NCI-H1417 (cell line): ENCODE data around the gene CLRN2.
"Not testable (repeated sequence)": the region's sequence is repeated elsewhere in the genome, so short reads cannot be mapped to it uniquely, and the experiment has no call there.

Experiments used
- DNase-seq, 3 experiments: peaks; one replicate each; lab custom pipeline; 2025; lab: John Stamatoyannopoulos, UW

CLRN2 gene

GRCh38 chr4:17504081-17504480 is 10.9 kb upstream of the CLRN2 start:
- DNase-seq = no peak

GRCh38 chr4:17510582-17510981 is 4.4 kb upstream of the CLRN2 start:
- DNase-seq = no peak

- DNase-seq = peak in 2 of 3 experiments; percentile 32 to 56
Measured at GRCh38 chr4:17511051-17511450, 3.9 kb upstream of the CLRN2 start.

- peak; percentile 26 to 82 (median 81) for DNase-seq
Measured at GRCh38 chr4:17511509-17511949, 3.4 kb upstream of the CLRN2 start.

- DNase-seq = peak; percentile 52 to 87 (median 84)
Measured at GRCh38 chr4:17511950-17512795, 2.8 kb upstream of the CLRN2 start, which contains the start of gene QDPR. Gene QDPR (minus strand): TSS chr4:17512090. CDS start chr4:17512054, 36 bp downstream.

- DNase-seq = peak in 2 of 3 experiments; percentile 8 to 36
Measured at GRCh38 chr4:17512973-17513665, 1.8 kb upstream of the CLRN2 start.

- no peak for DNase-seq
Measured at GRCh38 chr4:17515445-17516407, 761 bp downstream of the CLRN2 start.

- no peak for DNase-seq
Measured at GRCh38 chr4:17516980-17517379, 2.0 kb downstream of the CLRN2 start.

GRCh38 chr4:17517664-17518063 is 2.7 kb downstream of the CLRN2 start:
- DNase-seq = peak in 1 of 3 experiments; percentile 17

- no peak for DNase-seq
Measured at GRCh38 chr4:17521595-17521994, 6.6 kb downstream of the CLRN2 start.

GRCh38 chr4:17523662-17524061 is 8.7 kb downstream of the CLRN2 start:
- no peak for DNase-seq

GRCh38 chr4:17526695-17527477 is 11.9 kb downstream of the CLRN2 start:
- DNase-seq = no peak

- no peak for DNase-seq
Measured at GRCh38 chr4:17528551-17529165, 13.7 kb downstream of the CLRN2 start.

- no peak for DNase-seq
Measured at GRCh38 chr4:17531538-17532285, 16.7 kb downstream of the CLRN2 start.

GRCh38 chr4:17534705-17535104 is 19.7 kb downstream of the CLRN2 start:
- DNase-seq = no peak

- no peak for DNase-seq
Measured at GRCh38 chr4:17535242-17535641, 20.3 kb downstream of the CLRN2 start.

- no peak for DNase-seq
Measured at GRCh38 chr4:17535906-17536305, 20.9 kb downstream of the CLRN2 start.

GRCh38 chr4:17537060-17537459 is 22.1 kb downstream of the CLRN2 start:
- DNase-seq = not testable (repeated sequence)

GRCh38 chr4:17544205-17544604 is 29.2 kb downstream of the CLRN2 start:
- peak in 2 of 3 experiments; percentile 74 to 91 for DNase-seq

- DNase-seq = peak in 2 of 3 experiments; percentile 65 to 94
Measured at GRCh38 chr4:17544831-17545234, 29.9 kb downstream of the CLRN2 start.
